SK-N-MC (cell line): Measurements from ENCODE around the gene PKD2.

Experiments used
- DNase-seq: peaks from one replicate; pipeline ENCODE4 v3.0.0-alpha.2; 2011; ENCODE audit warnings: low read depth, low spot score
- H3K27ac ChIP-seq: fragments of 200-600 bp; sonication (generic); 2 replicates; pipeline ENCODE4 v1.5.1; 2016; ENCODE audit warnings: mixed run types
- H3K36me3 ChIP-seq: fragments of 200-600 bp; sonication (generic); 2 replicates; pipeline ENCODE4 v1.6.1; 2017; ENCODE audit warnings: antibody characterized with exemption, low read length, mixed read lengths; ENCODE audit not compliant: insufficient read depth
- H3K4me3 ChIP-seq: fragments of 200-600 bp; sonication (generic); 2 replicates; pipeline ENCODE4 v1.5.1; 2016
- H3K9ac ChIP-seq: fragments of 200-600 bp; sonication (generic); 2 replicates; pipeline ENCODE4 v1.8.0; 2017; ENCODE audit warnings: mixed run types, mixed read lengths; ENCODE audit not compliant: insufficient read length
- H3K9me3 ChIP-seq: fragments of 200-600 bp; sonication (generic); 2 replicates; pipeline ENCODE4 v1.6.1; 2017; ENCODE audit warnings: low read depth, mild to moderate bottlenecking, antibody characterized with exemption, low read length, moderate library complexity, mixed read lengths
- EZH2 ChIP-seq: fragments of 200-600 bp; sonication (generic); IDR thresholded peaks from one replicate; pipeline ENCODE4 v1.6.1; 2017; ENCODE audit warnings: antibody characterized with exemption
- FOXP2 ChIP-seq: optimal IDR thresholded peaks from 2 replicates; pipeline ENCODE3; 2011; ENCODE audit warnings: mild to moderate bottlenecking, moderate library complexity; ENCODE audit not compliant: insufficient read depth; ENCODE audit errors: extremely low read length, control extremely low read depth
- POLR2AphosphoS5 ChIP-seq: IDR thresholded peaks from 2 replicates; pipeline ENCODE4 v1.6.1; 2012; ENCODE audit warnings: mild to moderate bottlenecking, low read depth, low read length, borderline replicate concordance

Gene PKD2

GRCh38 chr4:88002786-88003185, 4.6 kb upstream of the PKD2 start:
- Histone ChIP-seq H3K4me3 (peak overlapping the region; percentile 53), H3K9me3 (no peaks in the 10 kb centered on the region), H3K36me3 (no peaks in the 10 kb centered on the region), H3K27ac (peak overlapping the region; percentile 81), H3K9ac (no peak overlapping the region)
- DNase-seq = no peak
- TF ChIP-seq FOXP2 = no peak
- TF ChIP-seq EZH2 = no peak
- TF ChIP-seq POLR2AphosphoS5 = no peak

GRCh38 chr4:88003261-88003660, 4.2 kb upstream of the PKD2 start:
- Histone ChIP-seq H3K36me3 (no peaks in the 10 kb centered on the region), H3K4me3 (peak overlapping the region; percentile 53), H3K27ac (peak overlapping the region; percentile 81), H3K9me3 (no peaks in the 10 kb centered on the region), H3K9ac (no peak overlapping the region)
- TF ChIP-seq FOXP2 = no peak
- DNase-seq = peak; percentile 85

DNA sequence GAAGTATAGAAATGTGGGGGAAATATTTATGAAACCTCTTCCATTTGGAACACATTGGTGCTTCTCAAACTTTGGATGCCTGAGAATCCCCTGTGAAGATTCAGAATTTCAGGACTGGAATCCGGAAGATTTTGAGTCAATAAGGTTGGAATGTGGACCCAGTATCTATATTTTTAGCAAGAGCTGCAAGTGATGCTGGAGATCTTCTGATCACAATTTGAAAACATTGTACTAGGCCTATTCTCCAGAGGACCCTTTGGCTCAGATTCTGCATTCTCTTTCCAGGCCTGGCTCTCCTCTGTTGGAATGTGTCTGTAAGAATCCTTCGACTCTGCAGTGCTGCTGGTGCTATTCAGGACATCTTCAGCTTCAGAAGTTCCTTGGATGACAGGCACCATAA, 2.4 kb upstream of the PKD2 start:
- no peak for DNase-seq
- no peak for TF ChIP-seq POLR2AphosphoS5
- no peak for TF ChIP-seq EZH2
- no peak for TF ChIP-seq FOXP2
- no peak overlapping the region for H3K27ac ChIP-seq
- H3K36me3 ChIP-seq = no peaks in the 10 kb centered on the region
- no peak overlapping the region for H3K9ac ChIP-seq
- no peak overlapping the region for H3K4me3 ChIP-seq
- H3K9me3 ChIP-seq = no peaks in the 10 kb centered on the region

GRCh38 chr4:88005946-88006345, 1.5 kb upstream of the PKD2 start:
- Histone ChIP-seq H3K27ac (no peak overlapping the region), H3K9ac (no peak overlapping the region), H3K4me3 (no peak overlapping the region), H3K9me3 (no peaks in the 10 kb centered on the region), H3K36me3 (no peaks in the 10 kb centered on the region)
- no peak for TF ChIP-seq FOXP2
- no peak for TF ChIP-seq EZH2
- TF ChIP-seq POLR2AphosphoS5 = no peak
- DNase-seq = no peak

GRCh38 chr4:88006956-88007303, 505 bp upstream of the PKD2 start:
- no peaks in the 10 kb centered on the region for H3K36me3 ChIP-seq

DNA sequence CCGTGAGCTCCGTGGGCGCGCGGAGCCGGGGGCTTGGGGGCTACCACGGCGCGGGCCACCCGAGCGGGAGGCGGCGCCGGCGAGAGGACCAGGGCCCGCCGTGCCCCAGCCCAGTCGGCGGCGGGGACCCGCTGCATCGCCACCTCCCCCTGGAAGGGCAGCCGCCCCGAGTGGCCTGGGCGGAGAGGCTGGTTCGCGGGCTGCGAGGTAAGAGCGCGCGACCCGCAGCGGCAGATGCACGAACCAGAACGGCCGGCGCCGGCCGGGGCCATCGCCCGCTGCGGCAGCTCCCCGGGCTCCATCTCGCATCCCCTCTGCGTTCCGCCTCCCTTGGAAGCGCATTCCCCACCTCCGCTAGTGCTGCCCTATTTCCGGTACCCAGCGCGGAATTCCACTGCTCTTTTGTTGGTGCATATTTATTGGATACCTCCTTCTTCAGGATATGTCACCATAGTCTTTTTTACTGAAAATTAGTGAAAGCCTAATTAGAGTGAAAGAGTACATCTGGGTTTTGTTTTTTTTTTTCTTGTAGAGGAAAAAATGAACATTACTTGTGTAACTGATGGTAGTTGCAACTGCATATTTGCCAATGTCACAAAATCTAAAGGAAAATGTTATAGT, 797 bp downstream of the PKD2 start:
- no peak for DNase-seq
- H3K27ac ChIP-seq = no peak overlapping the region
- H3K36me3 ChIP-seq = no peaks in the 10 kb centered on the region
- H3K9me3 ChIP-seq = no peaks in the 10 kb centered on the region
- H3K4me3 ChIP-seq = peak overlapping the region; percentile 79
- 0 out of 2 replicates have a peak, but pooled peaks have one; percentile 2 for TF ChIP-seq POLR2AphosphoS5
- no peak for TF ChIP-seq EZH2
- peak overlapping the region; percentile 61 for H3K9ac ChIP-seq

More at GRCh38 chr4:88006956-88007303, 505 bp upstream of the PKD2 start:
- no peak for DNase-seq
- H3K4me3 ChIP-seq = peak overlapping the region; percentile 79
- H3K9ac ChIP-seq = no peak overlapping the region
- no peaks in the 10 kb centered on the region for H3K9me3 ChIP-seq
- TF ChIP-seq POLR2AphosphoS5 = no peak
- no peak for TF ChIP-seq FOXP2
- no peak for TF ChIP-seq EZH2
- H3K27ac ChIP-seq = no peak overlapping the region

DNA sequence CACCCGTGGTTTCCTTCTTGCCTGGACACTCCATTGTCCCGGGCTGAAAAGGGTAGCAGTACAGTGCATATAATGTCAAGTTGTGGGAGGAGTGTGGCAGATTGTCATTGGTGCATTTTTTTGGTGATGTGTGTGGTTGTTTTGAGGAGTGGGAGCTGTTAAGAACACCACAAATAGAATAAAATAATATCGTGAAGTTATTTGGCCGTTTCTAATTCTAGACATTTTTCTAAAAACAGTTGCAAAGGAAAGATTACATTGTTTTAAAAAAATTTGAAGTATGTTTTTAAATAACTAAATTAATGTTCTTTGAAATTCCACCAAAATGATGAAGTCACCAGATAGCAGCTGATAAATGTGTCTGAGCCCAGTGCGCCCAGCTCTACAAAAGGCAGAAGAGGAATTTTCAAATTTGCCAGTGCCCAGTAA, 1.3 kb downstream of the PKD2 start:
- Histone ChIP-seq H3K9me3 (no peaks in the 10 kb centered on the region), H3K4me3 (peak overlapping the region; percentile 79), H3K27ac (no peak overlapping the region), H3K9ac (no peak overlapping the region), H3K36me3 (no peaks in the 10 kb centered on the region)
- TF ChIP-seq EZH2 (no peak), FOXP2 (no peak), POLR2AphosphoS5 (no peak)
- no peak for DNase-seq

GRCh38 chr4:88009871-88010270, 2.4 kb downstream of the PKD2 start:
- DNase-seq = no peak
- Histone ChIP-seq H3K9me3 (no peaks in the 10 kb centered on the region), H3K4me3 (no peak overlapping the region), H3K36me3 (no peaks in the 10 kb centered on the region), H3K27ac (no peak overlapping the region), H3K9ac (peak overlapping the region; percentile 45)
- TF ChIP-seq FOXP2 (no peak), POLR2AphosphoS5 (no peak), EZH2 (no peak)

DNA sequence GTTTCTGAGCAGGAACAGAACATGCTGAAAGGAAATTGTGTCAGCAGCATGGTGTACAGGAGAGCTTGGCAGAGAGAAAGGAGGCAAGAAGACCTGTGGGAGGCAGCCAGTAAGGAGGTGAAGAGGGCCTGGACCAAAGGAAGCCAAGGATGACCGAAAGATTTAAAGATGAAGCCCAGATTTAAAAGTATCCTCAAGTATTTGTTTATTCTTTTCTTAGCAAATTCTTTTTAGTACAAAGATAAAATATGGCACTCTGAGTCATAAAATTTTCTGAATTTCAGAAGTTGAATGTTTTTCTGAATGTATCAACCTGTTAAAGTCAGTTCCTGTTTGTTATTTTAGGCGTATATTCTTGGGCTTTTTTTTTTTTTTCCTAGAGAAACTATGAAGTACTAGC, 3.5 kb downstream of the PKD2 start:
- Histone ChIP-seq H3K27ac (no peak overlapping the region), H3K4me3 (no peak overlapping the region), H3K9me3 (no peaks in the 10 kb centered on the region), H3K9ac (no peak overlapping the region), H3K36me3 (no peaks in the 10 kb centered on the region)
- TF ChIP-seq POLR2AphosphoS5 = no peak
- no peak for TF ChIP-seq FOXP2
- no peak for TF ChIP-seq EZH2
- no peak for DNase-seq

DNA sequence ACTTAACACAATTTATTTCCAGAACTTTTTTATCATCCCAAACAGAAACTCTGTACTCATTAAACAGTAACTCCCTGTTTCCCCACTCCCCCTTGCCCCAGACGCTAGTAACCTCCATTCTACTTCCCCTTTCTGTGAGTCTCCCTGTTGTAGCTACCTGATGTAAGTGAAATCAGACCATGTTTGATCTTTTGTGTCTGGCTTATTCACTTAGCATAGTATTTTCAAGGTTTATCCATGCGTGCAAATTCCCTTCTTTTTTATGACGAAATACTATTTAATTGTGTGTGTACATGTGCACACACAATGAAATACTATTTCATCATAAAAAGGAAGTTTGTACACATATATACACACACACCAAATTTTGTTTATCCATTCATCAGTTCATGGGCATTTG, 5.2 kb downstream of the PKD2 start:
- Histone ChIP-seq H3K9ac (no peak overlapping the region), H3K4me3 (no peak overlapping the region), H3K27ac (no peak overlapping the region), H3K9me3 (no peaks in the 10 kb centered on the region), H3K36me3 (no peaks in the 10 kb centered on the region)
- TF ChIP-seq POLR2AphosphoS5 = no peak
- no peak for TF ChIP-seq EZH2
- no peak for TF ChIP-seq FOXP2
- no peak for DNase-seq
